Neural progenitor cell (in vitro differentiated cells): ENCODE data around the gene INPP5D. TPM values are rescaled to one million over a fixed set of nuclear protein-coding genes. Genes with fewer than 3 reads are reported as not detected.
"Not testable (repeated sequence)": the region's sequence is repeated elsewhere in the genome, so short reads cannot be mapped to it uniquely, and the experiment has no call there.

Experiments used
- DNase-seq: peaks from one replicate; pipeline ENCODE4 v3.0.0-alpha.2; 2016; ENCODE audit warnings: low spot score
- H2AFZ ChIP-seq: fragments of 200-600 bp; sonication (generic); replicated peaks from 2 replicates; pipeline ENCODE4 v1.6.1; 2016; ENCODE audit warnings: antibody characterized with exemption
- H3F3A ChIP-seq: fragments of 200-600 bp; sonication (generic); 2 replicates; pipeline ENCODE4 v1.6.1; 2016; ENCODE audit warnings: antibody characterized with exemption, low read depth
- H3K27ac ChIP-seq: fragments of 200-600 bp; sonication (generic); 2 replicates; pipeline ENCODE4 v1.5.1; 2016; ENCODE audit warnings: mild to moderate bottlenecking
- H3K27me3 ChIP-seq: fragments of 200-600 bp; sonication (generic); 2 replicates; pipeline ENCODE4 v1.6.1; 2016; ENCODE audit warnings: mild to moderate bottlenecking, moderate library complexity
- H3K36me3 ChIP-seq: fragments of 200-600 bp; sonication (generic); 2 replicates; pipeline ENCODE4 v1.5.1; 2016
- H3K4me1 ChIP-seq: fragments of 200-600 bp; sonication (generic); 2 replicates; pipeline ENCODE4 v1.6.1; 2016; ENCODE audit warnings: mixed run types
- H3K4me2 ChIP-seq: fragments of 200-600 bp; sonication (generic); 2 replicates; pipeline ENCODE4 v1.6.1; 2016
- H3K4me3 ChIP-seq: fragments of 200-600 bp; sonication (generic); 2 replicates; pipeline ENCODE4 v1.5.1; 2016
- H3K79me2 ChIP-seq: fragments of 200-600 bp; sonication (generic); 2 replicates; pipeline ENCODE4 v1.6.1; 2016; ENCODE audit warnings: low read depth
- H3K9ac ChIP-seq: fragments of 200-600 bp; sonication (generic); 2 replicates; pipeline ENCODE4 v1.6.1; 2016
- H3K9me3 ChIP-seq: fragments of 200-600 bp; sonication (generic); 2 replicates; pipeline ENCODE4 v1.5.1; 2016; ENCODE audit warnings: low read depth
- H4K20me1 ChIP-seq: fragments of 200-600 bp; sonication (generic); 2 replicates; pipeline ENCODE4 v1.6.1; 2016; ENCODE audit warnings: low read depth
- H3K27ac Mint-ChIP-seq: 3 replicates; pipeline ENCODE4 v1.8.0; 2021; ENCODE audit warnings: mixed read lengths
- H3K27me3 Mint-ChIP-seq: 2 replicates; pipeline ENCODE4 v1.8.0; 2022; ENCODE audit warnings: low read depth, mild to moderate bottlenecking, inconsistent platforms, moderate library complexity, mixed read lengths; ENCODE audit not compliant: insufficient read depth
- H3K36me3 Mint-ChIP-seq: 3 replicates; pipeline ENCODE4 v1.8.0; 2021; ENCODE audit warnings: mixed read lengths
- H3K4me1 Mint-ChIP-seq: 3 replicates; pipeline ENCODE4 v1.8.0; 2021; ENCODE audit warnings: mixed read lengths
- H3K4me3 Mint-ChIP-seq: 3 replicates; pipeline ENCODE4 v1.8.0; 2021; ENCODE audit warnings: mild to moderate bottlenecking, moderate library complexity, mixed read lengths
- H3K9me3 Mint-ChIP-seq: 3 replicates; pipeline ENCODE4 v1.8.0; 2020; ENCODE audit warnings: mixed read lengths
- EZH2 ChIP-seq: fragments of 200-600 bp; sonication (generic); IDR thresholded peaks from 2 replicates; pipeline ENCODE4 v1.6.1; 2017; ENCODE audit warnings: antibody characterized with exemption, mild to moderate bottlenecking, moderate library complexity
- EZH2phosphoT487 ChIP-seq: fragments of 200-600 bp; sonication (generic); IDR thresholded peaks from 2 replicates; pipeline ENCODE4 v1.6.1; 2017; ENCODE audit warnings: antibody characterized with exemption
- total RNA-seq: library from RNA; depleted of rRNA; stranded (reverse); fragments of >200 nt; gene quantifications from 2 replicates; pipeline ENCODE4 v1.2.3, GENCODE V29; 2015; ENCODE audit warnings: low replicate concordance
- TF ChIP-seq, protein P1 (sequence below): fragments of 200-600 bp; sonication (generic); IDR thresholded peaks from 2 replicates; pipeline ENCODE4 v1.5.1; 2017; ENCODE audit warnings: antibody characterized with exemption, mild to moderate bottlenecking

Gene INPP5D
- total RNA-seq, 1 donor from 2014 or later, result 4.2 TPM

DNA sequence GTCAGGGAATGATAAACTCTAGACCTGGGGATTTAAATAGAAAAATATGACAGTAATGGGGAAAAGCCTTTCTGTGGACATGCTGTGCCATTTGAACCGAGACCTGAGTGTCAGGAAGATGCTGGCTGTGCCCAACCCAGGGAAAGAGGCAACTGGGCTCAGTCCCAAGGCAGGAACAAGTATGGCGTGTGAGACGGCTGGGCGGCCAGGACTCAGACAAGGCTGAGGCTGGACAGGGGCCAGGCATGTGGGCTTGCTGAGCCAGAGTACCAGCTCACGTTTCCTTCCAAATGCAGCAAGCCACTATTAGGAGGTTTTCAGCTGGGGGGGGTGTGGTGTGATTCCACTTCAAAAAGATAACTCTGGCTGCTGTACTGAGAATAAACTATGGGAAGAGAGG, 92.4 kb downstream of the INPP5D start:
- Histone ChIP-seq H3K9me3 (no peaks in the 10 kb centered on the region), H4K20me1 (no peaks in the 10 kb centered on the region), H3K27me3 (no peaks in the 10 kb centered on the region), H3F3A (no peaks in the 10 kb centered on the region), H3K36me3 (no peaks in the 10 kb centered on the region), H3K4me1 (no peaks in the 10 kb centered on the region), H3K4me2 (no peak overlapping the region), H2AFZ (no peak overlapping the region), H3K4me3 (no peak overlapping the region), H3K27ac (no peak overlapping the region), H3K9ac (no peak overlapping the region), H3K79me2 (no peaks in the 10 kb centered on the region)
- Mint-ChIP-seq H3K27ac (no peak overlapping the region), H3K36me3 (no peaks in the 10 kb centered on the region), H3K4me3 (no peak overlapping the region), H3K9me3 (peaks cover 2% of the 10 kb centered on the region), H3K4me1 (peaks cover 4% of the 10 kb centered on the region), H3K27me3 (peaks cover 3% of the 10 kb centered on the region)
- TF ChIP-seq EZH2 (no peak), EZH2phosphoT487 (no peak)
- TF ChIP-seq, protein P1, sequence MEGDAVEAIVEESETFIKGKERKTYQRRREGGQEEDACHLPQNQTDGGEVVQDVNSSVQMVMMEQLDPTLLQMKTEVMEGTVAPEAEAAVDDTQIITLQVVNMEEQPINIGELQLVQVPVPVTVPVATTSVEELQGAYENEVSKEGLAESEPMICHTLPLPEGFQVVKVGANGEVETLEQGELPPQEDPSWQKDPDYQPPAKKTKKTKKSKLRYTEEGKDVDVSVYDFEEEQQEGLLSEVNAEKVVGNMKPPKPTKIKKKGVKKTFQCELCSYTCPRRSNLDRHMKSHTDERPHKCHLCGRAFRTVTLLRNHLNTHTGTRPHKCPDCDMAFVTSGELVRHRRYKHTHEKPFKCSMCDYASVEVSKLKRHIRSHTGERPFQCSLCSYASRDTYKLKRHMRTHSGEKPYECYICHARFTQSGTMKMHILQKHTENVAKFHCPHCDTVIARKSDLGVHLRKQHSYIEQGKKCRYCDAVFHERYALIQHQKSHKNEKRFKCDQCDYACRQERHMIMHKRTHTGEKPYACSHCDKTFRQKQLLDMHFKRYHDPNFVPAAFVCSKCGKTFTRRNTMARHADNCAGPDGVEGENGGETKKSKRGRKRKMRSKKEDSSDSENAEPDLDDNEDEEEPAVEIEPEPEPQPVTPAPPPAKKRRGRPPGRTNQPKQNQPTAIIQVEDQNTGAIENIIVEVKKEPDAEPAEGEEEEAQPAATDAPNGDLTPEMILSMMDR, result no peak
- DNase-seq, result no peak

DNA sequence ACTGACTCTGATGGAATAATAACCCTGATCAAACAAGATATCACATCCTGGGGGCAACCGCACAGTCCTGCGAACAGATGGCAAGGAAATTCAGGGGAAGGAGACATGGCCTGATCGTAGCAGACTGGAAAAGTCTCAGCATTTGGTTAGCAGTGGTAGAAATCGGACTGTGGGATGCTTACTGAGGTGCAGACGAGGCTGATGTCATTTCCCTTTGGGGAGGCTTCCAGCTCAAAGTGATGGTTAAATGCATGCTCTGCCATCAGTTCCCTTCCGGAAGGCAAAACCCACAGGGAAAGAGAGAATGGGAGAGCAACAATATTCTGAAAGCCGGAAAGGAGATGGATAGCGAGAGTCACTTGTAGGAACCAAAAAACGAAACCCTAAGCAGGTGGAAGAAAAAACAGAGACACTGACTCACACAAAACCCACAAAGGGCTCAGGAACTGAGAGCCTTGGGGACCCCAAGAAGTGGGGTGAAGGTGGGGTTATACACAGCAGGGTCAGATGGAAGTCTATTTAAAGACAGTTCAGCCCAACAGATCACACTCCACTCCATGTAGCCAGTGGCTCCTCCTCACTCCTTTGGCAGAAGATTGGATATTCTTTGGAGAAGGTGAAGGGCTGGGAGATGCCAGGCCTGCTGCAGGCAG, 93.1 kb downstream of the INPP5D start:
- Histone ChIP-seq H3K27ac (no peak overlapping the region), H3K4me1 (no peaks in the 10 kb centered on the region), H4K20me1 (no peaks in the 10 kb centered on the region), H3K79me2 (no peaks in the 10 kb centered on the region), H3K9ac (no peak overlapping the region), H3K27me3 (no peaks in the 10 kb centered on the region), H3K36me3 (no peaks in the 10 kb centered on the region), H2AFZ (no peak overlapping the region), H3K4me3 (no peak overlapping the region), H3F3A (no peaks in the 10 kb centered on the region), H3K4me2 (no peak overlapping the region), H3K9me3 (no peaks in the 10 kb centered on the region)
- Mint-ChIP-seq H3K27me3 (peaks cover 3% of the 10 kb centered on the region), H3K4me1 (peaks cover 4% of the 10 kb centered on the region), H3K36me3 (no peaks in the 10 kb centered on the region), H3K4me3 (no peak overlapping the region), H3K9me3 (peaks cover 4% of the 10 kb centered on the region), H3K27ac (no peak overlapping the region)
- TF ChIP-seq EZH2phosphoT487 (no peak), EZH2 (no peak)
- TF ChIP-seq, protein P1, result no peak
- no peak for DNase-seq

DNA sequence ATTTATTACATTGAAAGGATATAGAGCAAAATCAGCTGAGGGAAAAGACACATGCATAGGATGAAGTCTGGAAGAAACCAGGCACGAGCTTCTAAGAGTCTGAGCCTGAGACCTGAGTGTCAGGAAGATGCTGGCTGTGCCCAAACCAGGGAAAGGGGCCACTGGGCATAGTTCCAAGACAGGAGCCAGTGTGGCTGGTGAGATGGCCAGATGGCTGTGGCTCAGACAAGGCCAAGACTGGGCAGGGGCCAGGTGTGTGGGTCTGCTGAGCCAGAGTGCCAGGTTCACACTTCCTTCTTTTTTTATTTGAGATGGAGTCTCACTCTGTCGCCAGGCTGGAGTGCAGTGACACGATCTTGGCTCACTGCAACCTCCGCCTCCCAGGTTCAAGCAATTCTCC, 95.9 kb downstream of the INPP5D start:
- Histone ChIP-seq H3K27me3 (no peaks in the 10 kb centered on the region), H3K9ac (no peak overlapping the region), H3F3A (no peaks in the 10 kb centered on the region), H4K20me1 (no peaks in the 10 kb centered on the region), H3K4me2 (no peak overlapping the region), H2AFZ (no peak overlapping the region), H3K36me3 (no peaks in the 10 kb centered on the region), H3K4me3 (no peak overlapping the region), H3K4me1 (no peaks in the 10 kb centered on the region), H3K9me3 (no peaks in the 10 kb centered on the region), H3K79me2 (no peaks in the 10 kb centered on the region), H3K27ac (no peak overlapping the region)
- Mint-ChIP-seq H3K9me3 (peaks cover 4% of the 10 kb centered on the region), H3K4me3 (no peak overlapping the region), H3K27ac (no peak overlapping the region), H3K4me1 (peaks cover 4% of the 10 kb centered on the region), H3K36me3 (no peaks in the 10 kb centered on the region), H3K27me3 (peaks cover 3% of the 10 kb centered on the region)
- no peak for DNase-seq
- TF ChIP-seq EZH2phosphoT487 (no peak), EZH2 (no peak)
- TF ChIP-seq, protein P1, result no peak

DNA sequence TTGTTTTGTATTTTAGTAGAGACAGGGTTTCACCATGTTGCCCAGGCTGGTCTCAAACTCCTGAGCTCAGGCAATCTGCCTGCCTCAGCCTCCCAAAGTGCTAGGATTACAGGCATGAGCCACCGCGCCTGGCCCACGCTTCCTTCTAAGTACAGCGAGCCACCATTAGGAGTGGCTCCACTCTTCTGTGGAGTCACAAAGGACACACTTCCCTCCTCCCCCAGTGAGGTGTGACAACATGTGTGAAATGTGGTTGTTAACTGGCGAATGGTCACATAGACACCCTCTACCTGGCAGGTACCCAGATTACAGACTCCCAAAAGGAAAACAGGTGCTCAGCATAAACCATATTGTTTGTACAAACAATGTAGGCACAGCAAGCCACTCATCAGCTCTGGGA, 96.3 kb downstream of the INPP5D start:
- H3K4me1 ChIP-seq, H3K9me3 Mint-ChIP-seq, DNase-seq, H3K9ac ChIP-seq, H4K20me1 ChIP-seq, H2AFZ ChIP-seq, H3K27me3 Mint-ChIP-seq, H3K4me2 ChIP-seq, H3K27me3 ChIP-seq, H3K36me3 Mint-ChIP-seq, H3K4me3 ChIP-seq, H3K36me3 ChIP-seq, H3F3A ChIP-seq, H3K9me3 ChIP-seq, H3K79me2 ChIP-seq, H3K27ac Mint-ChIP-seq, H3K4me3 Mint-ChIP-seq, H3K27ac ChIP-seq, H3K4me1 Mint-ChIP-seq: not testable (repeated sequence)
